ENCODE data around the gene OFD1.

The OFD1 gene

DNA sequence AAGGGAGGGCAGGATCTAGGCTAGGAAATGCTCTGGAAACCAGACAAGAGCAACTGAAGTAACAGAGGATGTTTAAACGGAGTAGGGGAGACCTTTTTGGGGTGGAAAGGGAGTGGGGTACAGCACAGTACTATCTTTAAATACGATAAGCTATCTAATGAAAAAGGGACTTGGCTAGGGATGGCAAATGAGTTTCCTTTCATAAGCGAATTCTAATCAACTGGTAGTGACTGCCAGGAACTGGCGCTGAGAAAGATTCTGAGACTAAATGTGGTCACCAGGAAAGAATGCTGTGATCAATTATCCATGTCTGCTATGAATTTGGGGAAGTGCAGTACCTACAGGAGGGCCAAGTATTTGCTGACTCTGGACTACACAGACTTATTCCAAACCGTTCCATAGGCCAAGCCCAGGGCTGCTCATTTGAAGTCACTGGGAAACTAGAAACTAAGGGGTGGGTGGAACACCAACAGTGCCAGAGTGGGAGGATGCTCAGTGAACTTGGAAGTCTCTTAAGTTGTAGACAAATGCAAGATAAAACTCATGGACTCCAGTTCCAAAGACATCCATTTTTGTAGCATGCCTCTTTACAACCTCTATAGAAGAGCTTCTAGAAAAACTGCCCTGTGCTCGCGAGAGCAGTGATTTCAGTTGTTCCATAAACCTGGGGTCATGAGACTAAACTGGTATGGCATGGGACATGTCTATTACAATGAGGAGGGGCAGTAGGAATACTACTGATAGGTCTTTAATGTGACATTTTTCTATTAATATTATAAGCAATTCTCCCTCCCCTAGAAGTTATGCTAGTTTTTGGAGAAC is 2.1 kb upstream of the OFD1 start:
- no peak overlapping the region for H3K27ac ChIP-seq (ENCODE audit: low read depth, low read length)

GRCh38 chrX:13733506-13733905 is 1.0 kb upstream of the OFD1 start:
- peak overlapping the region; percentile 71; the same call in 1 of the 2 replicates for H3K27ac ChIP-seq (ENCODE audit: low read depth, low read length)
- H3K9me3 ChIP-seq (ENCODE audit: control insufficient read depth, insufficient read depth, low read depth, low read length) = no peaks in the 10 kb centered on the region
- H3K9ac ChIP-seq (ENCODE audit: low read length) = peak overlapping the region; percentile 98
- H3K4me1 ChIP-seq (ENCODE audit: control insufficient read depth, insufficient read depth, low read length) = no peaks in the 10 kb centered on the region
- no peaks in the 10 kb centered on the region for H3K27me3 ChIP-seq (ENCODE audit: control insufficient read depth, insufficient read depth, low read length)
- H3K4me3 ChIP-seq (ENCODE audit: low read depth, low read length) = peak overlapping the region; percentile 91
- H3K36me3 ChIP-seq (ENCODE audit: control insufficient read depth, insufficient read depth, low read length) = peaks cover 18% of the 10 kb centered on the region

More for the DNA sequence above, 2.1 kb upstream of the OFD1 start:
- Histone ChIP-seq H3K36me3 (ENCODE audit: control insufficient read depth, insufficient read depth, low read length) (peaks cover 13% of the 10 kb centered on the region), H3K27me3 (ENCODE audit: control insufficient read depth, insufficient read depth, low read length) (no peaks in the 10 kb centered on the region), H3K4me1 (ENCODE audit: control insufficient read depth, insufficient read depth, low read length) (no peaks in the 10 kb centered on the region), H3K4me3 (ENCODE audit: low read depth, low read length) (no peak overlapping the region), H3K9ac (ENCODE audit: low read length) (no peak overlapping the region), H3K9me3 (ENCODE audit: control insufficient read depth, insufficient read depth, low read depth, low read length) (no peaks in the 10 kb centered on the region)

GRCh38 chrX:13741695-13742094 is 7.1 kb downstream of the OFD1 start:
- no peak overlapping the region for H3K4me3 ChIP-seq (ENCODE audit: low read depth, low read length)

DNA sequence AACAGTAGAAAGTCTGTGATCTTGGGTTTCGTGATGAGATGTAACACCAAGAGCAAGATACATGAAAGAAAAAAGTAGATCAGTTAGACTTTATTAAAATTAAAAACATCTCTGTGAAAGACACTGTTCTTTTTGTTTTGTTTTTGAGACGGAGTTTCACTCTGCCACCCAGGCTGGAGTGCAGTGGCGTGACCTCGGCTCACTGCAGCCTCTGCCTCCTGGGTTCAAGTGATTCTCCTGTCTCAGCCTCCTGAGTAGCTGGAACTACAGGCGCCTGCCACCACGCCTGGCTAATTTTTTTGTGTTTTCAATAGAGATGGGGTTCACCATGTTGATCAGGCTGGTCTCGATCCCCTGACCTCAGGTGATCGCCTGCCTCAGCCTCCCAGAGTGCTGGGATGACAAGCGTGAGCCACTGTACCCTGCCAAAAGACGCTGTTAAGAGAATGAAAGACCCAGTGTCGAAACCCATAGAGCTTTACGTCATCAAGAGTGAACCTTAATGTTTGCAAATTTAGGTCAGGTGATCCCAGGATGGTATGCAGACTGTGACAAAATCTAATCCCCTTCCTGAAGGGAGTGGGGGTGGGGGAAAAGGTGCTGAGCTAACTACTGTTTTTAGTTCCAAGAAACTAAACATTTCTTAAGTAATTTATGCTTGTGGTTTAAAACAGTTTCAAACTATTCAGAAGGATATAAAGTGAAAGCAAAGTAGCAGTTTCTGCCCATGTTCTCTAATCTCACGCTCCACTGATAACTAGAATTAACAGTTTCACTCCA is 8.0 kb downstream of the OFD1 start:
- Histone ChIP-seq H3K27ac (ENCODE audit: low read depth, low read length) (0 out of 2 replicates have a peak overlapping the region, but pooled peaks have one; percentile 33), H3K36me3 (ENCODE audit: control insufficient read depth, insufficient read depth, low read length) (peaks cover 69% of the 10 kb centered on the region), H3K4me3 (ENCODE audit: low read depth, low read length) (no peak overlapping the region), H3K9ac (ENCODE audit: low read length) (peak overlapping the region; percentile 7), H3K4me1 (ENCODE audit: control insufficient read depth, insufficient read depth, low read length) (peaks cover 14% of the 10 kb centered on the region; the same call in 1 of the 2 replicates), H3K9me3 (ENCODE audit: control insufficient read depth, insufficient read depth, low read depth, low read length) (no peaks in the 10 kb centered on the region), H3K27me3 (ENCODE audit: control insufficient read depth, insufficient read depth, low read length) (no peaks in the 10 kb centered on the region)

More at GRCh38 chrX:13741695-13742094, 7.1 kb downstream of the OFD1 start:
- no peak overlapping the region for H3K27ac ChIP-seq (ENCODE audit: low read depth, low read length)
- H3K36me3 ChIP-seq (ENCODE audit: control insufficient read depth, insufficient read depth, low read length) = peaks cover 69% of the 10 kb centered on the region
- no peak overlapping the region for H3K9ac ChIP-seq (ENCODE audit: low read length)
- no peaks in the 10 kb centered on the region for H3K27me3 ChIP-seq (ENCODE audit: control insufficient read depth, insufficient read depth, low read length)
- no peaks in the 10 kb centered on the region for H3K9me3 ChIP-seq (ENCODE audit: control insufficient read depth, insufficient read depth, low read depth, low read length)
- peaks cover 14% of the 10 kb centered on the region; the same call in 1 of the 2 replicates for H3K4me1 ChIP-seq (ENCODE audit: control insufficient read depth, insufficient read depth, low read length)

GRCh38 chrX:13747836-13748235 is 13.3 kb downstream of the OFD1 start:
- H3K27ac ChIP-seq (ENCODE audit: low read depth, low read length) = no peak overlapping the region
- H3K27me3 ChIP-seq (ENCODE audit: control insufficient read depth, insufficient read depth, low read length) = no peaks in the 10 kb centered on the region
- no peaks in the 10 kb centered on the region for H3K9me3 ChIP-seq (ENCODE audit: control insufficient read depth, insufficient read depth, low read depth, low read length)
- H3K36me3 ChIP-seq (ENCODE audit: control insufficient read depth, insufficient read depth, low read length) = peaks cover 84% of the 10 kb centered on the region
- H3K4me1 ChIP-seq (ENCODE audit: control insufficient read depth, insufficient read depth, low read length) = peaks cover 2% of the 10 kb centered on the region; the same call in 1 of the 2 replicates
- no peak overlapping the region for H3K9ac ChIP-seq (ENCODE audit: low read length)
- H3K4me3 ChIP-seq (ENCODE audit: low read depth, low read length) = no peak overlapping the region

- Histone ChIP-seq H3K9me3 (ENCODE audit: control insufficient read depth, insufficient read depth, low read depth, low read length) (no peaks in the 10 kb centered on the region), H3K36me3 (ENCODE audit: control insufficient read depth, insufficient read depth, low read length) (peaks cover 90% of the 10 kb centered on the region), H3K9ac (ENCODE audit: low read length) (no peak overlapping the region), H3K4me3 (ENCODE audit: low read depth, low read length) (no peak overlapping the region), H3K4me1 (ENCODE audit: control insufficient read depth, insufficient read depth, low read length) (no peaks in the 10 kb centered on the region), H3K27ac (ENCODE audit: low read depth, low read length) (no peak overlapping the region), H3K27me3 (ENCODE audit: control insufficient read depth, insufficient read depth, low read length) (no peaks in the 10 kb centered on the region)
Measured at GRCh38 chrX:13748486-13748885, 13.9 kb downstream of the OFD1 start.

DNA sequence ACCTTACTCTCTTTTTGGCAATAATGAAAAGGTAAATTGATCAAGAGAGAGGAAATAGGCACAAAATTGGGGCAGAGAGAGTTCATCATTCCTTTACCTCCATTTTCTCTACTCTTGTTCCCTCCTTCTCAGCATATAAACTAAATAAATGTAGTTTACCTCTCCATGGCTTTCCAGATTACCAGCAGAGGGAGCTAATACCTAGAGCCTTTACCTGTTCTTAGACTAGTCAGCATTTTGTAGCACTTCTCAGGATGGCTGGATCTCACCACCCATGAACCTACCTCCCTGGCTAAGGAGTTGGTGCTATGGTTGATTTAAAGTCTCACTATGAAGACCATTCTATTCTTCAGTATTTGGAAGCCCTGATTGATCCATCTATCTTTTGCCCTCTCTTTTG is 15.7 kb downstream of the OFD1 start:
- H3K27ac ChIP-seq (ENCODE audit: low read depth, low read length) = no peak overlapping the region

DNA sequence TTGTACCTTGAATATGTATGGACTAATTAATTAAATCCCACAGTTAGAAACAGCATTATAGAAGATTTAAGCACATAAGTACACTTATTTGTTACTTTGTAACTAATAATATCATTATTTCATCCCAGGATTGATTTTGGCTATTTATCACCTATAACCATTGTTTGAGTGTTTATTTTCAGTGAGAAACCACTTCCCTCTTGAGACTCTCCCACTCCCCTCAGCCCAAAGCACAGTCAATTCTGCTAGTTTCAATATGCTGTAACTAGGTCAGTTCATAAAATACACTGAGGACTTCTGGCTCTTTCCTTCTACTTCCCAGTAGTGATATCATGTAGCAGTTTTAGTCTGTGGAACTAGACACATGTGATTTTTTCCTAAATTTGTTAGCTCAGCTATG is 16.3 kb downstream of the OFD1 start:
- no peak overlapping the region for H3K4me3 ChIP-seq (ENCODE audit: low read depth, low read length)
- peaks cover 86% of the 10 kb centered on the region for H3K36me3 ChIP-seq (ENCODE audit: control insufficient read depth, insufficient read depth, low read length)
- no peaks in the 10 kb centered on the region for H3K9me3 ChIP-seq (ENCODE audit: control insufficient read depth, insufficient read depth, low read depth, low read length)
- H3K27me3 ChIP-seq (ENCODE audit: control insufficient read depth, insufficient read depth, low read length) = no peaks in the 10 kb centered on the region
- no peak overlapping the region for H3K27ac ChIP-seq (ENCODE audit: low read depth, low read length)
- H3K9ac ChIP-seq (ENCODE audit: low read length) = no peak overlapping the region
- no peaks in the 10 kb centered on the region for H3K4me1 ChIP-seq (ENCODE audit: control insufficient read depth, insufficient read depth, low read length)

More for the DNA sequence above, 15.7 kb downstream of the OFD1 start:
- Histone ChIP-seq H3K9me3 (ENCODE audit: control insufficient read depth, insufficient read depth, low read depth, low read length) (no peaks in the 10 kb centered on the region), H3K4me3 (ENCODE audit: low read depth, low read length) (no peak overlapping the region), H3K9ac (ENCODE audit: low read length) (no peak overlapping the region), H3K36me3 (ENCODE audit: control insufficient read depth, insufficient read depth, low read length) (peaks cover 87% of the 10 kb centered on the region), H3K4me1 (ENCODE audit: control insufficient read depth, insufficient read depth, low read length) (no peaks in the 10 kb centered on the region), H3K27me3 (ENCODE audit: control insufficient read depth, insufficient read depth, low read length) (no peaks in the 10 kb centered on the region)

DNA sequence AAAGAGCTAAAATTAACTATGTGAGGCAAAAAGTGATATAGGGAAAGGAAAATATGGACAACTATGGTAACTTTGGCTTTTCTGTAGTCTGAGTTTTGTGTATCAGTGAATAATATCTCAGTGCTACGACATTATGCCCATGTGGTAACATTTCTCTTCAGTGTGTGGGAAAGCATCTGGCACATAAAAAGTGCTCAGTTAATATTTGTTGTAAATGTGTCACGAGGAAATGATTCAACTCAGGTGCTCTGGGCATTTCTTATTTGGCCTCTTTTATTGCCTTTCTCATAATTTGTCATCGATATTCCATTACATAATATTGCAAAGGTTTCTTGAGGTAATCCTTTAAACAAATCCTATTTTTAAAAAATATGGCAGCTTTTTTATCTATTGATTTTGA is 17.6 kb downstream of the OFD1 start:
- no peak overlapping the region for H3K27ac ChIP-seq (ENCODE audit: low read depth, low read length)
- H3K4me1 ChIP-seq (ENCODE audit: control insufficient read depth, insufficient read depth, low read length) = peaks cover 9% of the 10 kb centered on the region; the same call in 1 of the 2 replicates
- no peak overlapping the region for H3K9ac ChIP-seq (ENCODE audit: low read length)
- peaks cover 82% of the 10 kb centered on the region for H3K36me3 ChIP-seq (ENCODE audit: control insufficient read depth, insufficient read depth, low read length)
- H3K4me3 ChIP-seq (ENCODE audit: low read depth, low read length) = no peak overlapping the region
- H3K27me3 ChIP-seq (ENCODE audit: control insufficient read depth, insufficient read depth, low read length) = no peaks in the 10 kb centered on the region
- H3K9me3 ChIP-seq (ENCODE audit: control insufficient read depth, insufficient read depth, low read depth, low read length) = no peaks in the 10 kb centered on the region

- Histone ChIP-seq H3K27me3 (ENCODE audit: control insufficient read depth, insufficient read depth, low read length) (no peaks in the 10 kb centered on the region), H3K9me3 (ENCODE audit: control insufficient read depth, insufficient read depth, low read depth, low read length) (no peaks in the 10 kb centered on the region), H3K9ac (ENCODE audit: low read length) (no peak overlapping the region), H3K36me3 (ENCODE audit: control insufficient read depth, insufficient read depth, low read length) (peaks cover 82% of the 10 kb centered on the region), H3K4me1 (ENCODE audit: control insufficient read depth, insufficient read depth, low read length) (peaks cover 11% of the 10 kb centered on the region; the same call in 1 of the 2 replicates), H3K27ac (ENCODE audit: low read depth, low read length) (no peak overlapping the region), H3K4me3 (ENCODE audit: low read depth, low read length) (no peak overlapping the region)
Measured at GRCh38 chrX:13752646-13753045, 18.1 kb downstream of the OFD1 start.

- H3K9ac ChIP-seq (ENCODE audit: low read length) = no peak overlapping the region
- peaks cover 83% of the 10 kb centered on the region for H3K36me3 ChIP-seq (ENCODE audit: control insufficient read depth, insufficient read depth, low read length)
- no peaks in the 10 kb centered on the region for H3K9me3 ChIP-seq (ENCODE audit: control insufficient read depth, insufficient read depth, low read depth, low read length)
- H3K4me3 ChIP-seq (ENCODE audit: low read depth, low read length) = no peak overlapping the region
- peaks cover 11% of the 10 kb centered on the region; the same call in 1 of the 2 replicates for H3K4me1 ChIP-seq (ENCODE audit: control insufficient read depth, insufficient read depth, low read length)
- no peaks in the 10 kb centered on the region for H3K27me3 ChIP-seq (ENCODE audit: control insufficient read depth, insufficient read depth, low read length)
- no peak overlapping the region for H3K27ac ChIP-seq (ENCODE audit: low read depth, low read length)
Measured at GRCh38 chrX:13754765-13755164, 20.2 kb downstream of the OFD1 start.

All from HUES6 (cell line).